SU-DHL-6 (cell line): ENCODE data around the gene GPATCH4.

Experiments
- CTCF ChIP-seq: fragments of 200-600 bp; sonication (generic); IDR thresholded peaks from one replicate; pipeline ENCODE4 v1.5.1; 2017; ENCODE audit warnings: antibody characterized with exemption, mild to moderate bottlenecking, low read length, moderate library complexity; ENCODE audit not compliant: insufficient read depth, poor library complexity, severe bottlenecking
- EZH2phosphoT487 ChIP-seq: fragments of 200-600 bp; sonication (generic), shearing (Covaris generic); conservative IDR thresholded peaks from 2 replicates; pipeline ENCODE4 v1.6.1; 2018; ENCODE audit warnings: mild to moderate bottlenecking, antibody characterized with exemption, low read length, moderate library complexity, mixed read lengths

GRCh38 chr1:156554971-156555370, 46.3 kb downstream of the GPATCH4 start:
- no peak for TF ChIP-seq CTCF
- TF ChIP-seq EZH2phosphoT487: no peak
